HL-60/S4 (cell line): ENCODE measurements around the gene RALGAPB.

ENCODE experiments used
- in situ Hi-C: fragments of 300-500 bp; cut with MboI; formaldehyde crosslinking; loops from 2 replicates; pipeline ENCODE4 v1.14.3; 2022; ENCODE audit warnings: low sequenced_read_pairs

The RALGAPB gene

DNA sequence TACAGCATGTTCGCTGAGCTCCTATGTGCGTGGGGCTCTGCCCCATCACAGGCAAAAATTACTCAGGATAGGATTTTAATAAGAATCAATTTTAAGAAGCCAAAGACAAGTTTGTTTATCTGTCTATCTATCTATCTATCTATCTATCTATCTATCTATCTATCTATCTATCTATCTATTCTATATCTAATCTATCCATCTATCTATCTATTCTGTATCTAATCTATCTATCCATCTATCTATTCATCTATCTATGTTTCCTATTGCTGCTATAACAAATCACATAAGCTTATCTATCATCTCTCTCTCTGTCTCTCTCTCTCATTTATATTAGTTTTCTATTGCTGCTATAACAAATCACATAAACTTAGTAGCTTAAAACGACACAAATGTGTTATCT lies 130.6 kb downstream of the RALGAPB start:
- in situ Hi-C loops: no loop called here

DNA sequence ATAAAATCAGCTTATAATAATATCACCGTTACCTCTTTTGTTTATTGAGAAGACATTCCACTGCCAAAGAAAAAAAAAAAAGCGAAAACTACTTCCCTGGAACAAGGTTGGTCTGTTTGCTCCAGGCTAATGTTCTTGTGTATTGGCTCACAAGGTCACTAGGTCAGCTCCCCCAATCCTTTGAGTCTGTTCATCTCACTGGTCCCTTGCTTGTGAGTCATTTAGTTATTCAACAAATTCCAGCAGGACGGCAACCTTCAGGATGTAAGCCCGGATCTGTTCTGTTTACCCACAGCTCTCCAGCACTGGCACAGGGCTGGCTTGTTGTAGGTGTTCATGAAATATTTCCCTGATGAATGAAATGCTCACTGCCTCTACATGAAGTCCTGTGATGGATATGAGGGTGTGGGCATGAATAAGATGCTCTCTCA lies 132.2 kb downstream of the RALGAPB start:
- in situ Hi-C loops: no loop called here

DNA sequence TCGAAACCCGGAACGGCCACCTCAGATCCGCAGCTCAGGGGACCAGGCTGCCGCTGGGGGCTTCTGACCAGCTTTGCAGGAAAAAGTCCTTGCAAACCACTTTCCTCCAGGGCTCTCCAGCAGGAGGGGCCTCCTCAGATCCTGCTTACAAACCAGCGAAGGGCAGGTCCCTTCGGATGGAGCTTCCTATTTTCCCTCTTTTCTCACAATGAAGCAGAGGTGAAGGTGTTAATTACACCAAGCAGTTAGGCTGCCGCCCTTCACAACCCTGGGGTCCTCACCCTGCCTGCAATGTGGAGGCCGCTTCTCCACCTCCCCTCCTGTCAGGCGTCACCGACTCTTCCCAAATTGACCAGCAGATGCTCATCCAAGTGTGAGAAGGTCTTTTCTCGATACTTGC lies 134.7 kb downstream of the RALGAPB start:
- in situ Hi-C loops: no loop called here

DNA sequence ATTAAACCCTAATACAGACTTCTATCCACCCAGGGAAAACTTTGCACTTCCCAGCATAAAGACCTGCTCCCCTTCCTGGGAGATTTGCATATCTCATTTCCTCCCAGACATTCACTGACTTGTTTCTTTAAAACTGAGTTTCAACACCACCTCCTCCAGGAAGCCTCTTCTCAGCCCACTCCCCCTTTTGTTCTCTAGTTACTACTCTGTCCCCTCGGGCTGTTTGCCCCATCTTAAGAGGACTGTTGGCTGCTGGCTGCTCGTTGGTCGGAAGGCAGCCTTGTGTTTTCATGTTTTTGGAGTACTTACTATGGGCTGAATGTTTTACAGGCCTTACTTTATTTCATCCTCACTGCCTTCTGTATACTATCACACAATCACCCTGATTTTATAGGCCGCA lies 135.5 kb downstream of the RALGAPB start:
- in situ Hi-C loops: no loop called here

DNA sequence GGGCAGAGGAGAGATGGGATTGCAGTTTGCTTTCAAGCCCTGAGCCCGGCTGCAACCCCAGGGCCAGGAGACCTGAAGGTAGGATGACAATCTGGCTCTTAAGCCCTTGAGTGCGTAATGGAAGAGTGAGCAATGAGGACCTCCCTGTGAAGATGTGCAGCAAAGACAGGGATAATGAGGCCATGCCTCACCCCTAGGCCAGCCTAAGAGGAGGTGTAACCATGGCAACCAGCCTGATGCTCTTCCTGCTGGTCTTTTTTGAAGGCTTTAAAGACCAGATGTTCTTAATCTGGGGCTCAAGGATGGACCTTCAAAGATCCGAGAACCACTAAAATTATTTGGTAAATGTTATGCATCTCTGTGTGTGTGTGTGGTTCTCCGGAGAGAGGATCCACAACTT lies 137.2 kb downstream of the RALGAPB start:
- in situ Hi-C loops: no loop called here

DNA sequence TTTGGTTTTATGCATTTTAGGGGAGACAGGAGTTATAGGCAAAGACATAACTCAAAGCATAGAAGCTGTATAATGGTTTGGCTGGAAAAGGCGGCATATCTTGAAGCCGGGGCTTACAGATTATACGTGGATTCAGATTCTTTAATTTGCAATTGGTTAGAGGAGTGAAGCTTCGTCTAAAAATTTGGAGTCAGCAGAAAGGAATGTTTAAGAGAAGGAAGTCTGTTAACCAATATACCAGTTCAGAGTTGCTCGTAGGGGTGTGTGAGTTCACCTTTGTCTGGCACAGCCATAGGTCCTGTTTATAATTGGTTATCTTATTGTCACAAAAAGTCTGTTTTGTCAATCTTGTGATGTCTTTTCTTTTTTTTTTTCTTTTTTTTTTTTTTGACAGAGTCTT lies 137.9 kb downstream of the RALGAPB start:
- in situ Hi-C loops: no loop called here

DNA sequence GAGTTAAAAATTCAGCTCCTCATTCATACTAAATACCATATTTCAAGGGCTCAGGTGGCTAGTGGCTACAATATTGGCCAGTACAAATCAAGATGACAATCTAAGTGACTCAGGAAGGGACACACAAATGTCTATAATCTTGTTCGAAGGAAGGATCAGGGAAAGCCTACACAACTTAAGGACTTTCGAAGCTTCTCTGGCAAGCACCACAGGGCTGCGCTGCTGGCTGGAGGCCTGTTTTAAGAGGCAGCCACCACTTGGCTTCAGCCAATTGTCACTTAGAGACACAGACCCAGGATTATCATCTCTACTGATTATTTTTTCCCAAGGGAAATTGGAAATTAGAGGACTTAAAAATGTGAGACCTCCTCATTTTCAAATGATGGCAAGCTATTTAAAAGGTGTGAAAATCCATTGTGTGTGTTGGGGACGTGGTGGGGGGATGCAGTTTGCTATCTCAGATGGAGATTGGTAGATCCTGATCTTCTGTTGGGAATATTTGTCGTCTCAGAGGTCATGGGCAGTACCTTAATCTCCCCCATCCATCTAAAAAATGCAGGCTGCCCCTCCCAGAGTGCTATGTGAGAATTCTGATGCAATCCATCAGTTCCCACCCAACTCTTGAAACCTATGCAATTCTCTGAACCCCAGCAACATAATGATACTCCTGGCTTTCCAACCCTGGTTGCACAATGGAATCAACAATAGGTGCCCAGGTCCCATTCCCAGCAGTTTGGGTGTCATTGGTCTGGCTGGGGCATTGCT lies 140.3 kb downstream of the RALGAPB start:
- in situ Hi-C loops: no loop called here

DNA sequence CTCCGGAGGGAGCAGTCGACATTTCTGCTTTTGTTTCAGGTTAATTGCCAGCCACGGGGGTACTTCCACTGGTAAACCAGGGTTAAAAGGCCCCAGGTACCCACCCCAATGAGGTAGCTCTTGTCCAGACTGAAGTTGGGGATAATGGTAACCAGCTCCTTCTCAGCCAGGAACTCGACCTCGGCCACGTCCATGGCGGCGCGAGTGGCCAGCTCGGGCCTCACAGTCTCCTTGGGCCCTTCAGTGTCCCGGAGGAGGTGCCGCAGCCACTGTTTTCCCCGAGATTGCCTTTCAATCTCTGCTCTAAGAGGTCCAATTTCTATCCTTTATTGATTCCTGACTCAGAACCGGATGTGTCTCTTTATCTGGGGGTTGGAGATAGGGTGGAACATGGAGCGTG lies 142.6 kb downstream of the RALGAPB start:
- in situ Hi-C loops: no loop called here

DNA sequence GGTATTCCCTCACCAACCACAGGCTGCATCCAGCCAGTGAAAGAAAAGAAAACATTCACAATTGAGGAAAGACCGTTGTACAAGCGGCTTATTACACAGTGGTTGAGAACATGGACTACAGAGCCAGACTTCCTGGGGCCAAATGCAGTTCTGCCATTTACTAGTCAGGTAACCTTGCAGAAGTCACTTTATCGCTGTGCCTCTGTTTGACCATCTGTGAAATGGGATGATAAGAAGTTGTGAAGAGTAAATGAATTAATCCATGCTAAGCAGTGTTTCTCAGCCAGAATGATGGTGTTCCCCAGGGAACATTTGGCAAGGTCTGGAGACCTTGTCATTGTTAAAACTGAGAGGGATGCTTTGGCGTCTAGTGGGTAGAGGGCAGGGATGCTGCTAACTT lies 143.8 kb downstream of the RALGAPB start:
- in situ Hi-C loops: no loop called here

DNA sequence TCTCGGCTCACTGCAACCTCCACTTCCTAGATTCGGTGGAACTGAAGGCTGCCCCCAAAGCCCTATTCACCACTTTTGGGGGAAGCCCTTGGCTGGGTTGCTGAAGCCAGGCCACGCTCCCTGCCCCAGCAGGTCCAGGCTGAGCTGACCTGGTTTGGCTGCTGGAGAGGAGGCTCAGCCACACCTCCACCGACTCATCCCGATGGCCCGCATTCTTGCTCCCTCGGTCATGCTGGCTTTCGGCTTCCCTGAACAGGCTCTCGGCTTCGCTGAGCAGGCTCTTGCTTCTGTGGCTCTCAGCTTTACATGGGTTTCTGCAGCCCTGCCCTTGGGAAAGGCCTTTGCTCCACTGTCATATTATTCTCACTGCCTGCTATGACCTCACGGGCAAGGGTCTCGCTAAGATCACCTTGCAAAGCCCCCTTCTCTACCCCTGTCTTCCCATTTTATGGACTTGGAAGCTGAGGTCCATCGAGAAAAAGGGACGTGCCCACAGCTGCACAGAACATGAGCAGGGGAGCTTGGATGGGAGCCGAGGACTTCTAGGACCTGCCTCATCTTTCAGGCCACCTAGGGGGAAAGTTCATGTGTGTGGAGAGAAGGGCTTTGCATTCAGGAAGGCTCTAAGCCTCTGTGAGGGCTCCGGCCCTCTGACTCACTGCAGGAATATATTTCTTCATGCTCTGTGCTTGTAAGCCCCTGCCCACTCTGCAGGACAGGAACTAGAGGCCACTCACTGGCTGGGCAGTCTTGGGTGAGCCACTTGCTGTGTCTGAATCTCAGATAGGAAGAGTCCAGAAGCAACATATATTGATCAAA lies 144.6 kb downstream of the RALGAPB start:
- in situ Hi-C loops: no loop called here

DNA sequence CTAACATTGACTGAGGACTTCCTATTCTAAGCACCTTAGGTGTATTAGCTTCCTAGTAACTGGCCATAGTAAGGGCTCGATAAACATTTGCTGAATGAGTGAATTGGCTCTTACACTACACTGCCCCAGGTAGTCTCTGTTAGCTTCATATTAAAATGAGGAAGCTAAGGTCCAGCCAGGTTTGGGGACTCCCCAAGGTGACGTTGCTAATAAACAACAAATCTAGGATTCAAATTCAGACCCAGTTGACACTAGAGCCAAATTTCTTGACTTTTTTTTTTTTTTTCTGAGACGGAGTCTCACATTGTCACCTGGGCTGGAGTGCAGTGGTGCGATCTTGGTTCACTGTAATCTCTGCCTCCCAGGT lies 145.2 kb downstream of the RALGAPB start:
- in situ Hi-C loops: no loop called here

DNA sequence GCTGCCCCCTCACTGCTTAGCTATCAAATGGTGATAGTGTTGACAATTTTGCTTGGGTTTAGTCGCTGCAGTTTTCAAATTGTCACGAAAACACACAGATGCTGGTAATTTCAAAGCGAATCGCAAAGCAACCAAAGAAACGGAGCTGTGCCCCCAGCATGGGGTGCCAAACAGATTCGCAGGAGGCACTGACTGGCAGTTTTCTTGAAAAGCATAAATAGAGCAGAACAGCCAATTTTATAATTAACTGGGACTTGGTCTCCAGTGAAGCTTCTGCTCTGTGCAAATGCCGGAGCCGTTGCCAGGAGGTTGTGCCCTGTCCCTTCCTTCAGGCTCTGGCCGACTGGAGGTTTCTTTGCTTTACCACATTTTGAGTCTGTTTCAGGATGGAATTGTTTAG lies 147.8 kb downstream of the RALGAPB start:
- in situ Hi-C loops: no loop called here

DNA sequence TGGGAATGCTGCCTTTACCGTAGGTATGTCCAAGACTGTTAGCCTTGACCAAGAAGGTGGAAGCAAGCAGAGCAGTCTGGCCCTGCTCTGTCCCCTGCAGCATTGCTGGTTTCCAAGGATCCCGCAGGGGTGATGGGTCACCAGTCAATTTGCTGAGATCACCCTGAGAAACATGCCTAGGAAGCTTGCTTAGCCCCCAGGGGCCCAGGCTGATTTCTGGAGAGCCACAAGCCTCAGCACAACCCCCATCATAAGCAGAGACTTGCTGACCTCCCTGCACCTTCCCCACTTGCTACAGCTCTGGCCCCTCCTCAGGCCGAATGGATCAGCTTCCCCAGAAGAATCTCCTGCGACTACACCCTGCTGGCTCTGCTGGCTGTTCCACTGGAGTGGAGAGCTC lies 150.4 kb downstream of the RALGAPB start:
- in situ Hi-C loops: no loop called here

DNA sequence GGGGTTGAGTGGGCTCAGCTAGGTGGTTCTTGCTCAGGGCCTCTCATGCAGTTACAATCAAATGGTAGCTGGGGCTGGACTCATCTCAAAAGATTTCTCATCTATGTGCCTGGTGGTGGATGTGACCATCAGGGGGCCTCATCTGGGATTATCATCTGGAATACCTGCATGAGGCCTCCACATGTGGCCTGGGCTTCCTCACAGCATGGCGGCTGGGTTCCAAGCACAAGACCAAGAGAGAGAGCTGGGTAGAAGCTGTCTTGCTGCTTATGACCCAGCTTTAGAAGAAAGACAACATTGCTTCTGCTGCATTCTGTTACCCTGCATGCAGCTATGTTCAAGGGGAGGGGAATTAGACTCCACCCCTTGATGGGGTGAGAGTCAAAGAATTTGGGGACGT lies 151.4 kb downstream of the RALGAPB start:
- in situ Hi-C loops: no loop called here

DNA sequence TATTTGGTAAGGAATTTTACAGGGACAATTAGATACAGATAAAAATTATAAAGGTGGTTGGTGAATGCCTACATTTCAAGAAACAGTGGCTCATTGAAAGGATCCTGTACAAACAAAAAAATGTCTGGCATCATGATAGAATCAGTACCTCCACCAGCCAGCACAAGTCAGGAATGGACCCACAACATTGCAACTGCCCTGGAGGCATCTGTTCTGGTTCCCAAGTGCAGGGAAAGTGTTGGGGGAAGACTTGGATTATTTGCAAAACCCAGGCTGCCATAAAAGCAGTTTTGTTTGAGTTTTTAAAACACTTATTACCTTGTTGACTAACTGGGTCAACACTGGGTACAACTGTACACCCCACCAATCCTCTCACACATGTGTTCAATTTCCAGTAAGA lies 153.3 kb downstream of the RALGAPB start:
- in situ Hi-C loops: no loop called here

DNA sequence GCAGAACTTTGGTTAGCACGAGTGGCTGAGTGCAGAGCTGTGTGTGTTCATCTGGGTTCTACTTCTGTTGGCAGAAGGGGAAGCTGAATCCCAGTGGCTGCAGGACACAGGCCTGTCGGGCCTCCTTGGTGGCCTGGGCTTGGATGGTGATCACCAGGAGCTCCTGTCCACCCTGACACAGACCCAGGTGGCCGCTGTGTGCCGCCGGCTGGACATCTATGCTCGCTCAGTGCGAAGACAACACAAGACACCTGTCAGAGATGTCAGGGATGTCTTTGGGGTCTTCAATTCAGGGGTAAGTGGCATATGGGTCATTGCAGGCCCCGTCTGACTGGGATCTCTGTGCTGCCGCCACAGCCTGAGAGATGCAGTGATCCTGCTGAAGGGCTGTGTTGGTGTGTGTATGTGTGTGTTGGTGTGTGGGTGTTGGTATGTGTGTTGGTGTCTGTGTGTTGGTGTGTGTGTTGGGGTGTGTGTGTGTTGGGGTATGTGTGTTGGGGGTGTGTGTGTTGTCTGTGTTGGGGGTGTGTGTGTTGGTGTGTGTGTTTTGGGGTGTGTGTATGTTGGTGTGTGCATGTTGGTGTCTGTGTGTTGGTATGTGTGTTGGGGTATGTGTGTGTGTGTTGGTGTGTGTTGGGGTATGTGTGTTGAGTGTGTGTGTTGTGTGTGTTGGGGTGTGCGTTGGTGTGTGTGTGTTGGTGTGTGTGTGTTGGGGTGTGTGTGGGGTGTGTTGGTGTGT lies 154.4 kb downstream of the RALGAPB start:
- in situ Hi-C loops: no loop called here
